Measurements from ENCODE around the gene KIAA0040. TPM values are rescaled to one million over a fixed set of nuclear protein-coding genes. Genes with fewer than 3 reads are reported as not detected.

Gene KIAA0040
- total and polyA plus RNA-seq, 10 of the 15 experiments (the other 5 are each of a cell fraction or from before 2014, with no cell fraction given): 7.6 to 47.7 (median 23.5) TPM

DNA sequence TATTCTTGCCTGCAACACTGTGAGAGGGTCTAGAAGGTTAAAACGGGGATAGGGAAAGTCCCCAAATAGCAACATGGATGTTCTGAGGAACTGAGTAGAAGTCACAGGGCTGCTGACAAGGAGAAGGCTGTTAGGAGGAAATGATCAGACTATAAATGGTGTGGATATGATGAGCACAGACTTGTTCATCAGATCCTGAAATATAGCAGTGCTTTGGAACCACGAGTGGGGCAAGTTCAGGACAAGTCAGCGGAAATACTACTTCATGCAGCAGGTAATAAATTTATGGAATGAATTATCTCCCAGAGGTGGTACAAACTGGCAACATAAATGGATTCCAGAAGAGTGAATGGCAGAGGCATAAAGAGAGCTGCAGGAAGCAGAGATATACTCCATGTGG, 3.2 kb upstream of the KIAA0040 start:
- Histone ChIP-seq H3K27ac (ENCODE audit: control insufficient read depth, insufficient read depth) (no peak overlapping the region), H3K27me3 (replicated peaks in 1 of 2; ENCODE audit: control insufficient read depth in 2 of 2, insufficient read depth in 2 of 2, low read length in 1 of 2) (no peaks in the 10 kb centered on the region), H3K4me3 (no peak overlapping the region; the same call in 1 of the 2 replicates), H3K36me3 (ENCODE audit: control insufficient read depth in 2 of 2, insufficient read depth in 2 of 2, low read length in 1 of 2) (no peaks in the 10 kb centered on the region), H3K4me1 (ENCODE audit: control insufficient read depth, insufficient read depth, low read length) (peaks cover 16% of the 10 kb centered on the region), H4K20me1 (ENCODE audit: control insufficient read depth, insufficient read depth) (no peaks in the 10 kb centered on the region), H3K79me2 (ENCODE audit: control insufficient read depth, insufficient read depth, low read length) (peaks cover 14% of the 10 kb centered on the region), H3K9me3 (replicated peaks; ENCODE audit: control insufficient read depth, insufficient read depth, low read length) (no peaks in the 10 kb centered on the region), H2AFZ (ENCODE audit: control insufficient read depth, low read depth, low read length) (no peak overlapping the region), H3K9ac (ENCODE audit: control insufficient read depth, insufficient read depth, low read length) (no peak overlapping the region), H3K4me2 (ENCODE audit: control insufficient read depth, insufficient read depth) (peak overlapping the region; percentile 38)
- in situ Hi-C loops (cut with MboI): no loop called here
- FAIRE-seq: no peak
- WGBS (ENCODE audit: insufficient coverage, insufficient replicate concordance, low lambda C conversion rate, missing lambda C conversion rate): 44% methylated on average over 3 of the region's 3 CpGs
- no peak for ATAC-seq
- intact Hi-C loops (cut with micrococcal nuclease; ENCODE audit: unreplicated experiment): no loop called here
- no peak for DNase-seq (ENCODE audit: low read depth, low spot score)
- BruUV-seq (replicated peaks): no TSS peak
- ChIA-PET RAD21 (ENCODE audit: unreplicated experiment) (interaction anchor here (1.1 to 2.6 kb wide), 4 partner anchors 11 to 123 kb away, joined by 3 to 15 read pairs (median 4); no protein-coding TSS in a partner anchor), CTCF (interaction anchor here (0.7 to 3.5 kb wide), 8 partner anchors 16 to 53 kb away, joined by 3 to 16 read pairs (median 4); no protein-coding TSS in a partner anchor), POLR2A (interaction anchor here (1.3 to 3.0 kb wide), 3 partner anchors 8 to 16 kb away, joined by 4 to 11 read pairs (median 7); no protein-coding TSS in a partner anchor), SMC1A (ENCODE audit: uncharacterized antibody, unreplicated experiment) (interaction anchor here (0.8 to 2.7 kb wide), 10 partner anchors 10 to 123 kb away, joined by 3 to 14 read pairs (median 4); no protein-coding TSS in a partner anchor)
- TF ChIP-seq SPI1 (IDR thresholded peaks at IDR 0.05; ENCODE audit: borderline replicate concordance, insufficient read depth, low read depth, low read length): peak; percentile 55; the same call in 1 of the 2 replicates
- no peak for TF ChIP-seq RBBP5 (conservative IDR thresholded peaks at IDR 0.05)

DNA sequence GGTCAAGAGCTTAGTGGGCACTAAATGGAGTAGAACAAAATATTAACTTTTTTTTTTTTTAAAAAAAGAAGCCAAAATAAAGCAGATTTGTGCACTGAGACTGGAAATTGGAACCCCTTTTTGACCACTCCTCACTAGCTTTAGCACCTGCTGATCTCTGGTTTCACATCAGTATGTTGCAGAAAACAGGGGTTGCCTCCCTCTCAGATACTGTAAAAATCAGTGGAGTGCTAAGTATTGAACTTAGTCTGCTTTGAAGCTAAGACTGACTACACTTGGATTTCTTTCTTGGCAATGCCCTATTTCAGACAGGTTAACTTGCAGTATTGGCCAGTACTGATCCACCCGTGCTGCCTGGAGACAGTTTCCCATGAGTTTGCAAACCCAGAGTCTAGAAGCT, 2.7 kb upstream of the KIAA0040 start:
- FAIRE-seq: no peak
- CTCF ChIA-PET: interaction anchor here (0.7 to 3.5 kb wide), 8 partner anchors 9 to 43 kb away, joined by 3 to 16 read pairs (median 4); no protein-coding TSS in a partner anchor
- SMC1A ChIA-PET (ENCODE audit: uncharacterized antibody, unreplicated experiment): interaction anchor here (1.2 to 2.8 kb wide), 12 partner anchors 8 to 1984 kb away, joined by 3 to 14 read pairs (median 5); no protein-coding TSS in a partner anchor
- Histone ChIP-seq H3K36me3 (ENCODE audit: control insufficient read depth in 2 of 2, insufficient read depth in 2 of 2, low read length in 1 of 2) (no peaks in the 10 kb centered on the region), H3K27ac (ENCODE audit: control insufficient read depth, insufficient read depth) (no peak overlapping the region), H3K9me3 (replicated peaks; ENCODE audit: control insufficient read depth, insufficient read depth, low read length) (no peaks in the 10 kb centered on the region), H3K4me1 (ENCODE audit: control insufficient read depth, insufficient read depth, low read length) (peaks cover 17% of the 10 kb centered on the region), H3K4me3 (no peak overlapping the region; the same call in 1 of the 2 replicates), H3K4me2 (ENCODE audit: control insufficient read depth, insufficient read depth) (peak overlapping the region; percentile 38), H4K20me1 (ENCODE audit: control insufficient read depth, insufficient read depth) (no peaks in the 10 kb centered on the region), H3K79me2 (ENCODE audit: control insufficient read depth, insufficient read depth, low read length) (peaks cover 19% of the 10 kb centered on the region), H2AFZ (ENCODE audit: control insufficient read depth, low read depth, low read length) (no peak overlapping the region), H3K9ac (ENCODE audit: control insufficient read depth, insufficient read depth, low read length) (no peak overlapping the region), H3K27me3 (replicated peaks in 1 of 2; ENCODE audit: control insufficient read depth in 2 of 2, insufficient read depth in 2 of 2, low read length in 1 of 2) (no peaks in the 10 kb centered on the region)
- POLR2A ChIA-PET: interaction anchor here (1.0 to 3.0 kb wide), 5 partner anchors 9 to 43 kb away, joined by 3 to 11 read pairs (median 4); no protein-coding TSS in a partner anchor
- no peak for ATAC-seq
- no peak for DNase-seq (ENCODE audit: low read depth, low spot score)
- in situ Hi-C loops (cut with MboI) (no loop called here), intact Hi-C loops (cut with micrococcal nuclease; ENCODE audit: unreplicated experiment) (no loop called here)
- BruUV-seq (replicated peaks): no TSS peak
- 0% methylated on average over 1 of the region's 1 CpG for WGBS (ENCODE audit: insufficient coverage, insufficient replicate concordance, low lambda C conversion rate, missing lambda C conversion rate)
- RAD21 ChIA-PET (ENCODE audit: unreplicated experiment): interaction anchor here (0.8 to 2.6 kb wide), 5 partner anchors 9 to 172 kb away, joined by 3 to 15 read pairs (median 3); no protein-coding TSS in a partner anchor
- TF ChIP-seq SREBF1 (IDR thresholded peaks at IDR 0.05; ENCODE audit: low read length): no peak
- TF ChIP-seq STAT1 (conservative IDR thresholded peaks at IDR 0.05): no peak
- no peak for TF ChIP-seq PAX8 (IDR thresholded peaks at IDR 0.05)
- no peak for TF ChIP-seq TCF3 (IDR thresholded peaks at IDR 0.05; ENCODE audit: borderline replicate concordance, insufficient read depth, low read depth, low read length)
- no peak for TF ChIP-seq TARDBP (IDR thresholded peaks at IDR 0.05; ENCODE audit: borderline replicate concordance)
- TF ChIP-seq, protein P1, sequence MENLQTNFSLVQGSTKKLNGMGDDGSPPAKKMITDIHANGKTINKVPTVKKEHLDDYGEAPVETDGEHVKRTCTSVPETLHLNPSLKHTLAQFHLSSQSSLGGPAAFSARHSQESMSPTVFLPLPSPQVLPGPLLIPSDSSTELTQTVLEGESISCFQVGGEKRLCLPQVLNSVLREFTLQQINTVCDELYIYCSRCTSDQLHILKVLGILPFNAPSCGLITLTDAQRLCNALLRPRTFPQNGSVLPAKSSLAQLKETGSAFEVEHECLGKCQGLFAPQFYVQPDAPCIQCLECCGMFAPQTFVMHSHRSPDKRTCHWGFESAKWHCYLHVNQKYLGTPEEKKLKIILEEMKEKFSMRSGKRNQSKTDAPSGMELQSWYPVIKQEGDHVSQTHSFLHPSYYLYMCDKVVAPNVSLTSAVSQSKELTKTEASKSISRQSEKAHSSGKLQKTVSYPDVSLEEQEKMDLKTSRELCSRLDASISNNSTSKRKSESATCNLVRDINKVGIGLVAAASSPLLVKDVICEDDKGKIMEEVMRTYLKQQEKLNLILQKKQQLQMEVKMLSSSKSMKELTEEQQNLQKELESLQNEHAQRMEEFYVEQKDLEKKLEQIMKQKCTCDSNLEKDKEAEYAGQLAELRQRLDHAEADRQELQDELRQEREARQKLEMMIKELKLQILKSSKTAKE (IDR thresholded peaks at IDR 0.05; ENCODE audit: low read depth, poor library complexity, severe bottlenecking): no peak
- no peak for TF ChIP-seq MTA2 (IDR thresholded peaks at IDR 0.05; ENCODE audit: low read depth)
- no peak for TF ChIP-seq BRCA1 (IDR thresholded peaks at IDR 0.05; ENCODE audit: low read depth, low read length)
- no peak for TF ChIP-seq ZSCAN29 (IDR thresholded peaks at IDR 0.05)
- TF ChIP-seq YBX1 (IDR thresholded peaks at IDR 0.05): no peak
- TF ChIP-seq, protein P2, sequence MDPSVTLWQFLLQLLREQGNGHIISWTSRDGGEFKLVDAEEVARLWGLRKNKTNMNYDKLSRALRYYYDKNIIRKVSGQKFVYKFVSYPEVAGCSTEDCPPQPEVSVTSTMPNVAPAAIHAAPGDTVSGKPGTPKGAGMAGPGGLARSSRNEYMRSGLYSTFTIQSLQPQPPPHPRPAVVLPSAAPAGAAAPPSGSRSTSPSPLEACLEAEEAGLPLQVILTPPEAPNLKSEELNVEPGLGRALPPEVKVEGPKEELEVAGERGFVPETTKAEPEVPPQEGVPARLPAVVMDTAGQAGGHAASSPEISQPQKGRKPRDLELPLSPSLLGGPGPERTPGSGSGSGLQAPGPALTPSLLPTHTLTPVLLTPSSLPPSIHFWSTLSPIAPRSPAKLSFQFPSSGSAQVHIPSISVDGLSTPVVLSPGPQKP (IDR thresholded peaks at IDR 0.05; ENCODE audit: low read depth, low read length): no peak
- no peak for TF ChIP-seq RB1 (IDR thresholded peaks at IDR 0.05; ENCODE audit: borderline replicate concordance)
- TF ChIP-seq POU2F2 (IDR thresholded peaks at IDR 0.05; ENCODE audit: borderline replicate concordance, low read depth, low read length): no peak
- no peak for TF ChIP-seq HDAC2 (IDR thresholded peaks at IDR 0.05)
